Heart right ventricle (tissue), 16 donors: Measurements from ENCODE around the gene EFCAB6. TPM values are rescaled to one million over a fixed set of nuclear protein-coding genes. Genes with fewer than 3 reads are reported as not detected.

Source experiments
- ATAC-seq, 8 donors: fragments of 200-7000 bp; cut with Tn5 transposase; one replicate each; pipeline ENCODE4 v1.9.1; 2020; ENCODE audit warnings: mild to moderate bottlenecking in 8 of 8, moderate library complexity in 8 of 8, moderate number of reproducible peaks in 1 of 8
- DNase-seq, 2 donors: peaks; one replicate each; pipeline ENCODE4 v3.0.0-alpha.2; 2020
- H3K27ac ChIP-seq, 10 donors: fragments of 200-600 bp; sonication (generic) in 2 of 10; one replicate each; pipeline versions ENCODE4 v1.5.0 to v1.8.0; 2020 to 2022; ENCODE audit warnings: mild to moderate bottlenecking in 3 of 10
- H3K27me3 ChIP-seq, 7 donors: fragments of 200-600 bp; one replicate each; pipeline ENCODE4 v1.8.0; 2021 to 2022; ENCODE audit warnings: mild to moderate bottlenecking in 2 of 7
- H3K36me3 ChIP-seq, 9 donors: fragments of 200-600 bp; sonication (generic) in 1 of 9; one replicate each; pipeline versions ENCODE4 v1.5.0 to v1.8.0; 2020 to 2022; ENCODE audit warnings: mild to moderate bottlenecking in 2 of 9
- H3K4me1 ChIP-seq, 9 donors: fragments of 200-600 bp; sonication (generic) in 1 of 9; one replicate each; pipeline versions ENCODE4 v1.5.0 to v1.8.0; 2020 to 2022; ENCODE audit warnings: mild to moderate bottlenecking in 4 of 9
- H3K4me3 ChIP-seq, 10 donors: fragments of 200-600 bp; sonication (generic) in 2 of 10; one replicate each; pipeline versions ENCODE4 v1.5.0 to v1.8.0; 2020 to 2022; ENCODE audit warnings: mild to moderate bottlenecking in 7 of 10, moderate library complexity in 2 of 10
- H3K9me3 ChIP-seq, 11 donors: fragments of 200-600 bp in 10 of 11; sonication (generic) in 2 of 11; one replicate each; pipeline versions ENCODE4 v1.5.0 to v1.8.0; 2013 to 2022; ENCODE audit warnings: mild to moderate bottlenecking in 2 of 11, control low read depth in 1 of 11, moderate library complexity in 1 of 11
- CTCF ChIP-seq, 9 donors: fragments of 200-600 bp; sonication (generic) in 2 of 9; IDR thresholded peaks; one replicate each; pipeline versions ENCODE4 v1.5.0 to v1.8.0; 2021 to 2022; ENCODE audit warnings: antibody characterized with exemption in 9 of 9, mild to moderate bottlenecking in 5 of 9, moderate library complexity in 1 of 9
- WGBS, 2 donors: extraction: QIAGEN DNeasy Blood & Tissue Kit; methylation state at CpG; one replicate each; pipeline ENCODE4 v1.1.7; 2013; ENCODE audit warnings: inconsistent platforms in 1 of 2; 5-methylcytosine and 5-hydroxymethylcytosine counted together
- intact Hi-C, 10 donors: fragments of 100-400 bp; cut with DNase I; formaldehyde crosslinking; loops; one replicate each; pipeline versions ENCODE4 v1.11.1 to v1.14.2; 2022
- polyA plus RNA-seq, 2 donors: library from polyadenylated mRNA; stranded (reverse); fragments of 200-250 nt; gene quantifications; one replicate each; pipeline ENCODE4 v1.2.3, GENCODE V29; 2013
- total RNA-seq, 10 donors: library from RNA; stranded (reverse); fragmentation: NEBNext Ultra II Directional in 3 of 10; extraction: Animal tissue kit (Norgen Biotek cat#: 25700) in 3 of 10; gene quantifications; one replicate each; pipeline versions ENCODE4 v1.2.1 to v1.2.4, GENCODE V29; 2021 to 2023
- donor health status: Arrhythmogenic right ventricular cardiomyopathy.
- donor health status: ischemic (EF 13 %, LVEDD 7.1; RV severe dilation, severe dysfunction).
- donor health status: healthy with polysubstance abuse.
- donor health status: DM: no; HTN: yes; CAD: no.
- donor health status: DM: no; HTN: no; CAD: no.
- donor health status: ischemic (EF 25% LVEDD 6.9; RV normal size, moderate dysfunction).
- donor health status: ischemic (EF 25% LVEDD 5.7; RV mildly dilated, moderate dysfunction).
- donor health status: healthy.
- donor health status: DM: yes; HTN: yes; CAD: no.
- donor health status: Ischemic cardiomyopathy.
- donor health status: ischemic (EF 35%, LVEDD 5.7; RV mildly dilated, moderate dysfunction).
- donor health status: nonischemic (EF 11% LVEDD 7.7; RV severe dilation, severe dysfunction).
- donor health status: DM: yes; HTN: yes; CAD: no.
- donor health status: PGD.
- donor health status: ischemic (EF 29% LVEDD 5.4; RV normal size, mild dysfunction).
- donor health status: nonischemic (EF 23%, LVEDD 6.1; RV moderate dilation, normal function).

EFCAB6 gene
- total and polyA plus RNA-seq, 12 donors, result 0.25 to 4.3 (median 1.8) TPM

- H3K27me3 ChIP-seq, result no peaks in the 10 kb centered on the region
- ATAC-seq (no peak), DNase-seq (no peak)
- intact Hi-C loops, result no loop called here
- H3K4me1 ChIP-seq, result no peaks in the 10 kb centered on the region
- no peak for TF ChIP-seq CTCF (IDR thresholded peaks at IDR 0.05)
- H3K4me3 ChIP-seq, result no peak overlapping the region
- no peaks in the 10 kb centered on the region for H3K9me3 ChIP-seq
- no peak overlapping the region for H3K27ac ChIP-seq
- H3K36me3 ChIP-seq, result no peaks in the 10 kb centered on the region
- WGBS, 2 donors, result 91 to 93% methylated on average over 3 of the region's 3 CpGs
These were observed 308.0 kb downstream of the EFCAB6 start for GRCh38 chr22:43504068-43504467.

GRCh38 chr22:43502306-43502874 is 309.7 kb downstream of the EFCAB6 start:
- WGBS, 2 donors, result 78 to 81% methylated on average over 20 of the region's 20 CpGs
- no peaks in the 10 kb centered on the region for H3K9me3 ChIP-seq
- no peak for TF ChIP-seq CTCF (IDR thresholded peaks at IDR 0.05)
- no peak overlapping the region for H3K27ac ChIP-seq
- ATAC-seq, result no peak
- intact Hi-C loops, result no loop called here
- H3K27me3 ChIP-seq, result no peaks in the 10 kb centered on the region
- DNase-seq, result no peak
- H3K4me3 ChIP-seq, result no peak overlapping the region
- H3K4me1 ChIP-seq, result no peaks in the 10 kb centered on the region
- no peaks in the 10 kb centered on the region for H3K36me3 ChIP-seq

GRCh38 chr22:43501878-43502277 is 310.2 kb downstream of the EFCAB6 start:
- Histone ChIP-seq H3K4me1 (no peaks in the 10 kb centered on the region), H3K27me3 (no peaks in the 10 kb centered on the region), H3K4me3 (no peak overlapping the region), H3K27ac (no peak overlapping the region), H3K36me3 (no peaks in the 10 kb centered on the region), H3K9me3 (no peaks in the 10 kb centered on the region)
- intact Hi-C loops, result loop anchor here in 1 of 10 donors (2.0 kb wide), 1 partner anchor 43 kb away; no protein-coding TSS in a partner anchor
- WGBS, 2 donors, result 73 to 85% methylated on average over 11 of the region's 11 CpGs
- DNase-seq, result no peak
- no peak for TF ChIP-seq CTCF (IDR thresholded peaks at IDR 0.05)
- no peak for ATAC-seq

GRCh38 chr22:43500792-43501785 is 311.0 kb downstream of the EFCAB6 start:
- no peaks in the 10 kb centered on the region for H3K36me3 ChIP-seq
- H3K4me1 ChIP-seq, result no peaks in the 10 kb centered on the region
- WGBS, 2 donors, result 69 to 77% methylated on average over 22 of the region's 22 CpGs
- H3K27me3 ChIP-seq, result no peaks in the 10 kb centered on the region
- TF ChIP-seq CTCF (IDR thresholded peaks at IDR 0.05), result no peak
- DNase-seq, result no peak
- no peaks in the 10 kb centered on the region for H3K9me3 ChIP-seq
- intact Hi-C loops, result loop anchor here in 1 of 10 donors (2.0 kb wide), 1 partner anchor 42 kb away; no protein-coding TSS in a partner anchor
- no peak for ATAC-seq
- H3K27ac ChIP-seq, result no peak overlapping the region
- no peak overlapping the region for H3K4me3 ChIP-seq
